HepG2 (cell line): Measurements from ENCODE around the gene KRTAP5-10. TPM values are rescaled to one million over a fixed set of nuclear protein-coding genes. Genes with fewer than 3 reads are reported as not detected.
A peak's percentile ranks its signal among the peaks of the same experiment; 100 is the strongest.

Experiments used
- ATAC-seq: fragments of 200-7000 bp; cut with Tn5 transposase; 3 replicates; pipeline ENCODE4 v1.9.1; 2020; ENCODE audit warnings: mild to moderate bottlenecking, moderate library complexity
- BruUV-seq: library from RNA; stranded (reverse); fragments of 400-500 nt; replicated peaks from 2 replicates; lab custom pipeline; 2021; lab: Mats Ljungman, UMichigan
- CTCF ChIA-PET: fragments of 300-600 bp; formaldehyde crosslinking; extraction: SDS; loops from one replicate; lab custom pipeline; 2021; ENCODE audit warnings: low total read pairs, inconsistent platforms, low intra/inter-chr PET ratio; lab: Yijun Ruan, JAX
- POLR2A ChIA-PET: fragments of 350-600 bp; sonication (Branson Sonifier 250); formaldehyde crosslinking; loops from one replicate; lab custom pipeline; 2020; ENCODE audit warnings: antibody characterized with exemption, inconsistent platforms; lab: Yijun Ruan, JAX
- DNase-seq: peaks from one replicate; pipeline ENCODE4 v3.0.0-alpha.2; 2015; ENCODE audit warnings: low spot score
- FAIRE-seq: peaks from 3 replicates; lab custom pipeline; 2011; peaks lifted over from hg19 to GRCh38; lab: Jason Lieb, UNC
- H2AFZ ChIP-seq: one replicate; pipeline ENCODE4 v1.6.1; 2011; ENCODE audit warnings: low read length, inconsistent platforms
- H3K27ac ChIP-seq: fragments of 300-600 bp; 3 replicates; pipeline ENCODE4 v1.8.0; 2011; ENCODE audit warnings: mixed run types, mild to moderate bottlenecking, mixed read lengths, low read length, inconsistent platforms; ENCODE audit not compliant: insufficient read depth; ENCODE audit errors: extremely low read length
- H3K27me3 ChIP-seq, 2 experiments: fragments of 200-600 bp in 1 of 2; 2 replicates in 1 of 2; 3 replicates in 1 of 2; pipeline versions ENCODE4 v1.6.0 to v1.8.0; 2011; ENCODE audit warnings: low read length in 2 of 2, mild to moderate bottlenecking in 2 of 2, moderate library complexity in 2 of 2, inconsistent platforms in 1 of 2; ENCODE audit not compliant: insufficient read depth in 2 of 2, control insufficient read depth in 1 of 2
- H3K36me3 ChIP-seq, 2 experiments: fragments of 200-600 bp in 1 of 2; replicated peaks in 1 of 2; 2 replicates in 1 of 2; 3 replicates in 1 of 2; pipeline versions ENCODE4 v1.5.1 to v1.8.0; 2011; ENCODE audit warnings: low read length in 2 of 2, inconsistent platforms in 1 of 2; ENCODE audit not compliant: insufficient read depth in 2 of 2, control insufficient read depth in 1 of 2
- H3K4me1 ChIP-seq: 2 replicates; pipeline ENCODE4 v1.5.1; 2012; ENCODE audit warnings: low read length, inconsistent platforms; ENCODE audit not compliant: insufficient read depth
- H3K4me2 ChIP-seq: 2 replicates; pipeline ENCODE4 v1.6.0; 2011; ENCODE audit warnings: low read depth, low read length, inconsistent platforms
- H3K4me3 ChIP-seq, 3 experiments: fragments of 200-600 bp in 1 of 3; sonication (generic), shearing (Covaris generic) in 1 of 3; replicated peaks in 1 of 3; 2 replicates each; pipeline ENCODE4 v1.5.1; 2011 to 2016; ENCODE audit warnings: low read length in 3 of 3, inconsistent platforms in 2 of 3, low read depth in 2 of 3, mild to moderate bottlenecking in 2 of 3, control low read depth in 1 of 3, mixed read lengths in 1 of 3; ENCODE audit not compliant: insufficient read depth in 1 of 3
- H3K79me2 ChIP-seq: one replicate; pipeline ENCODE4 v1.6.1; 2011; ENCODE audit warnings: low read length, inconsistent platforms; ENCODE audit not compliant: insufficient read depth
- H3K9ac ChIP-seq: 2 replicates; pipeline ENCODE4 v1.6.0; 2011; ENCODE audit warnings: mild to moderate bottlenecking, low read depth, low read length, inconsistent platforms; ENCODE audit not compliant: insufficient read depth
- H3K9me3 ChIP-seq: 2 replicates; pipeline ENCODE4 v1.5.1; 2012; ENCODE audit warnings: mild to moderate bottlenecking, low read length
- H4K20me1 ChIP-seq: 2 replicates; pipeline ENCODE4 v1.6.0; 2011; ENCODE audit warnings: inconsistent platforms, mild to moderate bottlenecking, low read length, moderate library complexity; ENCODE audit not compliant: insufficient read depth
- DMAP1 ChIP-seq: IDR thresholded peaks from 2 replicates; pipeline ENCODE4 v1.6.1; 2016
- ELF3 ChIP-seq: IDR thresholded peaks from 2 replicates; pipeline ENCODE4 v1.6.1; 2016; ENCODE audit warnings: missing genetic modification reagents, missing compliant biosample characterization
- IRX3 ChIP-seq: sonication (generic); formaldehyde crosslinking; IDR thresholded peaks from 2 replicates; pipeline ENCODE4 v1.8.1; 2023; ENCODE audit warnings: mild to moderate bottlenecking, low read depth, missing genetic modification reagents, borderline replicate concordance
- KDM2A ChIP-seq: sonication (generic); formaldehyde crosslinking; IDR thresholded peaks from 2 replicates; pipeline ENCODE4 v1.4.0; 2020; ENCODE audit warnings: low read depth, missing genetic modification reagents, borderline replicate concordance
- LCORL ChIP-seq, 2 experiments: fragments of 450-650 bp in 1 of 2; sonication (generic) in 1 of 2; formaldehyde crosslinking in 1 of 2; IDR thresholded peaks; 2 replicates each; pipeline versions ENCODE4 v1.5.0 to v1.6.1; 2017 to 2020; ENCODE audit warnings: antibody characterized with exemption in 1 of 2, missing genetic modification reagents in 1 of 2
- NCOA5 ChIP-seq: sonication (generic); formaldehyde crosslinking; IDR thresholded peaks from 2 replicates; pipeline ENCODE4 v1.4.0; 2020; ENCODE audit warnings: missing genetic modification reagents
- NR2F6 ChIP-seq, 2 experiments: IDR thresholded peaks; 2 replicates each; pipeline ENCODE4 v1.6.1; 2016; ENCODE audit warnings: antibody characterized with exemption in 1 of 2, mild to moderate bottlenecking in 1 of 2
- ONECUT2 ChIP-seq: sonication (generic); formaldehyde crosslinking; IDR thresholded peaks from 2 replicates; pipeline ENCODE4 v1.4.0; 2020; ENCODE audit warnings: missing genetic modification reagents
- PHF8 ChIP-seq: sonication (generic); formaldehyde crosslinking; IDR thresholded peaks from 2 replicates; pipeline ENCODE4 v1.5.0; 2020; ENCODE audit warnings: missing genetic modification reagents
- RBAK ChIP-seq: sonication (generic); formaldehyde crosslinking; IDR thresholded peaks from 2 replicates; pipeline ENCODE4 v1.5.1; 2020; ENCODE audit warnings: mild to moderate bottlenecking, missing genetic modification reagents
- ZBTB38 ChIP-seq: sonication (generic); formaldehyde crosslinking; IDR thresholded peaks from 2 replicates; pipeline ENCODE4 v1.5.1; 2020; ENCODE audit warnings: mild to moderate bottlenecking, missing genetic modification reagents
- ZFP36L2 ChIP-seq: sonication (generic); formaldehyde crosslinking; IDR thresholded peaks from 2 replicates; pipeline ENCODE4 v1.4.0; 2020; ENCODE audit warnings: missing genetic modification reagents
- ZKSCAN1 ChIP-seq: fragments of 150-350 bp; IDR thresholded peaks from 2 replicates; pipeline ENCODE4 v1.6.1; 2014; ENCODE audit warnings: low read length
- ZNF12 ChIP-seq: sonication (generic); formaldehyde crosslinking; IDR thresholded peaks from 2 replicates; pipeline ENCODE4 v1.5.0; 2020; ENCODE audit warnings: missing genetic modification reagents
- ZNF260 ChIP-seq: sonication (generic); formaldehyde crosslinking; IDR thresholded peaks from 2 replicates; pipeline ENCODE4 v1.4.0; 2020; ENCODE audit warnings: missing genetic modification reagents, low read depth, mild to moderate bottlenecking, borderline replicate concordance
- ZNF282 ChIP-seq: fragments of 450-650 bp; IDR thresholded peaks from 2 replicates; pipeline ENCODE4 v1.6.1; 2018; ENCODE audit not compliant: partially characterized antibody
- ZNF296 ChIP-seq: sonication (generic); formaldehyde crosslinking; conservative IDR thresholded peaks from 2 replicates; pipeline ENCODE4 v1.5.0; 2020; ENCODE audit warnings: mild to moderate bottlenecking, missing genetic modification reagents
- ZNF747 ChIP-seq: sonication (generic); formaldehyde crosslinking; IDR thresholded peaks from 2 replicates; pipeline ENCODE4 v1.8.1; 2023; ENCODE audit warnings: missing genetic modification reagents, mild to moderate bottlenecking, borderline replicate concordance
- WGBS: methylation state at CpG from one replicate; pipeline ENCODE4 v1.1.6; 2017; ENCODE audit warnings: low lambda C conversion rate; 5-methylcytosine and 5-hydroxymethylcytosine counted together
- in situ Hi-C: cut with HindIII; loops from 2 replicates; pipeline ENCODE4 v1.10.0; 2017; ENCODE audit warnings: low pct_unique_long_range_greater_than_20kb; ENCODE audit not compliant: extremely low pct_ligation_motif_present
- intact Hi-C: fragments of 100-400 bp; cut with micrococcal nuclease; formaldehyde crosslinking; loops from one replicate; pipeline ENCODE4 v1.10.0; 2022; ENCODE audit not compliant: unreplicated experiment
- polyA plus RNA-seq, 8 experiments: library from polyadenylated mRNA; depleted of rRNA in 3 of 8; stranded (reverse) in 7 of 8; unstranded in 1 of 8; fragments of >200 nt; fragmentation: Illumina TruSeq in 4 of 8; extraction: Trizol in 4 of 8; gene quantifications; 2 replicates each; pipeline versions ENCODE4 v1.2.1 to v1.2.3, GENCODE V29; 2011 to 2016; ENCODE audit warnings: low read depth in 4 of 8, missing spikeins in 1 of 8, mixed read lengths in 1 of 8; ENCODE audit not compliant: insufficient read depth in 1 of 8
- total RNA-seq, 5 experiments: library from RNA; depleted of rRNA; stranded (reverse); fragments of >200 nt; fragmentation: Illumina TruSeq; extraction: Trizol; gene quantifications; 2 replicates each; pipeline ENCODE4 v1.2.3, GENCODE V29; 2016; ENCODE audit warnings: low read depth in 1 of 5
- TF ChIP-seq, protein P1 (sequence below): sonication (generic); formaldehyde crosslinking; IDR thresholded peaks from 2 replicates; pipeline ENCODE4 v1.4.0; 2020; ENCODE audit warnings: mild to moderate bottlenecking, low read depth, missing genetic modification reagents
- TF ChIP-seq, protein P2 (sequence below): IDR thresholded peaks from 2 replicates; pipeline ENCODE4 v1.6.1; 2016
- TF ChIP-seq, protein P3 (sequence below): sonication (generic); formaldehyde crosslinking; IDR thresholded peaks from 2 replicates; pipeline ENCODE4 v1.8.1; 2023; ENCODE audit warnings: mild to moderate bottlenecking, missing genetic modification reagents

KRTAP5-10 gene
- total and polyA plus RNA-seq, 2 of the 13 experiments (the other 11 are each of a cell fraction or from before 2014, with no cell fraction given) = not detected

DNA sequence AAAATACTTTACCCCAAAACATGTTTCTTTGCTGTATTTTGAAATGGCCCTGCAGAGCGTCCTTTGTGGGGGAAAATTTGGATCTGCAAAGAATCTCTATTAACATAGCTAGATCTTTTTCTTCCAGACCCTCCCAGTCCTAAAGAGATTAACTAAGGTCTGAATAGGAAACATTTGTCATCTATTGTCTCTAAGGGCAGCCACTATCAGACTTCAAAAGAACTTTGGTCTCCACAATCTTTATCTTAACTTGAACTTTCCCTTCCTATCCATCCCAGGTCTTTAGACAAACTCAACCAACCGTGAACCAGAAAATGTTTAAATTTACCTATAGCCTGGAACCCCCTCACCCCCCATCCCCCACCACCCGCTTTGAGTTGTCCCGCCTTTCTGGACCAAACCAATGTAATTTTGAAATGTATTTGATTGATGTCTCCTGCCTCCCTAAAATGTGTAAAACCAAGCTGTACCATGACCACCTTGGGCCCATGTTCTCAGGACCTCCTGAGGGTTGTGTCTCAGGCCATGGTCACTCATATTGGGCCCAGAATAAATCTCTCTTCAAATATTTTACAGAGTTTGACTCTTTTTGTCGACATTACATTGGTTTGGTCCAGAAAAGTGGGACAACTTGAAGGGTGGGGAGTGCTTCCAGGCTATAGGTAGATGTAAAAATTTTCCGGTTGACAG is 20.7 kb upstream of the KRTAP5-10 start:
- no peak for FAIRE-seq
- H3K27me3 ChIP-seq = no peaks in the 10 kb centered on the region
- BruUV-seq = no TSS peak
- TF ChIP-seq, protein P1, sequence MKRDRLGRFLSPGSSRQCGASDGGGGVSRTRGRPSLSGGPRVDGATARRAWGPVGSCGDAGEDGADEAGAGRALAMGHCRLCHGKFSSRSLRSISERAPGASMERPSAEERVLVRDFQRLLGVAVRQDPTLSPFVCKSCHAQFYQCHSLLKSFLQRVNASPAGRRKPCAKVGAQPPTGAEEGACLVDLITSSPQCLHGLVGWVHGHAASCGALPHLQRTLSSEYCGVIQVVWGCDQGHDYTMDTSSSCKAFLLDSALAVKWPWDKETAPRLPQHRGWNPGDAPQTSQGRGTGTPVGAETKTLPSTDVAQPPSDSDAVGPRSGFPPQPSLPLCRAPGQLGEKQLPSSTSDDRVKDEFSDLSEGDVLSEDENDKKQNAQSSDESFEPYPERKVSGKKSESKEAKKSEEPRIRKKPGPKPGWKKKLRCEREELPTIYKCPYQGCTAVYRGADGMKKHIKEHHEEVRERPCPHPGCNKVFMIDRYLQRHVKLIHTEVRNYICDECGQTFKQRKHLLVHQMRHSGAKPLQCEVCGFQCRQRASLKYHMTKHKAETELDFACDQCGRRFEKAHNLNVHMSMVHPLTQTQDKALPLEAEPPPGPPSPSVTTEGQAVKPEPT (CRISPR knock-in tag) = no peak
- TF ChIP-seq KDM2A (CRISPR knock-in tag) (no peak), NCOA5 (CRISPR knock-in tag) (no peak), IRX3 (CRISPR knock-in tag) (no peak), ZNF282 (no peak), ZNF747 (no peak), ZKSCAN1 (no peak), ELF3 (CRISPR knock-in tag) (no peak), PHF8 (CRISPR knock-in tag) (no peak), NR2F6 (IDR thresholded peaks at IDR 0.05) (no peak), NR2F6 (CRISPR knock-in tag; IDR thresholded peaks at IDR 0.05) (no peak), ZFP36L2 (no peak), ZBTB38 (CRISPR knock-in tag) (no peak), LCORL (IDR thresholded peaks at IDR 0.05) (no peak), LCORL (CRISPR knock-in tag; IDR thresholded peaks at IDR 0.05) (no peak), ZNF296 (CRISPR knock-in tag) (no peak), DMAP1 (CRISPR knock-in tag) (no peak), ZNF12 (CRISPR knock-in tag) (no peak), ZNF260 (CRISPR knock-in tag) (no peak), ONECUT2 (CRISPR knock-in tag) (no peak), RBAK (no peak)
- TF ChIP-seq, protein P2, sequence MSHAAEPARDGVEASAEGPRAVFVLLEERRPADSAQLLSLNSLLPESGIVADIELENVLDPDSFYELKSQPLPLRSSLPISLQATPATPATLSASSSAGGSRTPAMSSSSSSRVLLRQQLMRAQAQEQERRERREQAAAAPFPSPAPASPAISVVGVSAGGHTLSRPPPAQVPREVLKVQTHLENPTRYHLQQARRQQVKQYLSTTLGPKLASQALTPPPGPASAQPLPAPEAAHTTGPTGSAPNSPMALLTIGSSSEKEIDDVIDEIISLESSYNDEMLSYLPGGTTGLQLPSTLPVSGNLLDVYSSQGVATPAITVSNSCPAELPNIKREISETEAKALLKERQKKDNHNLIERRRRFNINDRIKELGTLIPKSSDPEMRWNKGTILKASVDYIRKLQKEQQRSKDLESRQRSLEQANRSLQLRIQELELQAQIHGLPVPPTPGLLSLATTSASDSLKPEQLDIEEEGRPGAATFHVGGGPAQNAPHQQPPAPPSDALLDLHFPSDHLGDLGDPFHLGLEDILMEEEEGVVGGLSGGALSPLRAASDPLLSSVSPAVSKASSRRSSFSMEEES = no peak
- TF ChIP-seq, protein P3, sequence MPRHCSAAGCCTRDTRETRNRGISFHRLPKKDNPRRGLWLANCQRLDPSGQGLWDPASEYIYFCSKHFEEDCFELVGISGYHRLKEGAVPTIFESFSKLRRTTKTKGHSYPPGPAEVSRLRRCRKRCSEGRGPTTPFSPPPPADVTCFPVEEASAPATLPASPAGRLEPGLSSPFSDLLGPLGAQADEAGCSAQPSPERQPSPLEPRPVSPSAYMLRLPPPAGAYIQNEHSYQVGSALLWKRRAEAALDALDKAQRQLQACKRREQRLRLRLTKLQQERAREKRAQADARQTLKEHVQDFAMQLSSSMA (CRISPR knock-in tag) = no peak

More for the DNA sequence above, 20.7 kb upstream of the KRTAP5-10 start:
- Histone ChIP-seq H3K79me2 (no peaks in the 10 kb centered on the region), H3K4me1 (peaks cover 95% of the 10 kb centered on the region), H3K9ac (no peak overlapping the region), H2AFZ (no peak overlapping the region), H3K9me3 (no peaks in the 10 kb centered on the region), H3K4me2 (peak overlapping the region; percentile 67; the same call in 1 of the 2 replicates), H4K20me1 (no peaks in the 10 kb centered on the region), H3K4me3 (no peak overlapping the region; a peak in 1 of 6 replicates), H3K36me3 (no peaks in the 10 kb centered on the region), H3K27ac (no peak overlapping the region)
- ChIA-PET POLR2A (interaction anchor here (0.6 kb wide), 1 partner anchor 18 kb away, joined by 3 read pairs; the partner anchor contains the start of gene KRTAP5-7), CTCF (no interaction called here)
- peak; percentile 23 for DNase-seq
- whole genome bisulfite sequencing = 26% methylated on average over 6 of the region's 6 CpGs
- in situ Hi-C loops (no loop called here), intact Hi-C loops (no loop called here)
- ATAC-seq = no peak
